GM19043 (cell line): ENCODE measurements around the gene NUP93.

Source experiments
- ATAC-seq: cut with Tn5 transposase; IDR thresholded peaks from one replicate; pipeline ENCODE4 v1.9.1; 2021; ENCODE audit warnings: low read depth; ENCODE audit not compliant: unreplicated experiment

The NUP93 gene

GRCh38 chr16:56841659-56842058, 111.7 kb downstream of the NUP93 start:
- ATAC-seq = no peak

GRCh38 chr16:56842133-56842532, 112.2 kb downstream of the NUP93 start:
- no peak for ATAC-seq

DNA sequence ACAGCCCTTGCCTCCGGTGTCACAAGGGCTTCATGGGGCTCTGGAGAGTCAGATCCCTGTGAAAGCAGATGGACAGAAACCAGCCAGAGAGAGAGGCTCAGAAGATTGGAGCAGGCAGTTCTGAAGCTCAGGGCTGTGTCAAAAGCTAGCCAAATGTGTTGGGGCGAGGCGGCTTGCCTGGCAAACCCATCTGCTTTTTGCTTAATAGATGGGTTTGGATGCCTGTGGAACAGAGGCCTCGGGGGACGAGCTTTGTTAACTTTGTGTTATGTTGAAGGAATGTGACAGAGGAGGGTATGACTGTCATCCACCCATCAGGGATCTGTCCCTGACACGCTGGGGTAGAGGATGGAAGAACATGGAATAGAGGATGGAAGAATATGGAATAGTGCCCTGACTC, 114.1 kb downstream of the NUP93 start:
- ATAC-seq = no peak

GRCh38 chr16:56847173-56847910, 117.4 kb downstream of the NUP93 start:
- ATAC-seq = no peak

GRCh38 chr16:56848029-56848936, 118.4 kb downstream of the NUP93 start:
- ATAC-seq = no peak

GRCh38 chr16:56848955-56849689, 119.2 kb downstream of the NUP93 start:
- ATAC-seq = no peak

- no peak for ATAC-seq
Measured at GRCh38 chr16:56849690-56850680, 120.1 kb downstream of the NUP93 start.

- no peak for ATAC-seq
Measured at GRCh38 chr16:56851671-56852400, 121.9 kb downstream of the NUP93 start.

DNA sequence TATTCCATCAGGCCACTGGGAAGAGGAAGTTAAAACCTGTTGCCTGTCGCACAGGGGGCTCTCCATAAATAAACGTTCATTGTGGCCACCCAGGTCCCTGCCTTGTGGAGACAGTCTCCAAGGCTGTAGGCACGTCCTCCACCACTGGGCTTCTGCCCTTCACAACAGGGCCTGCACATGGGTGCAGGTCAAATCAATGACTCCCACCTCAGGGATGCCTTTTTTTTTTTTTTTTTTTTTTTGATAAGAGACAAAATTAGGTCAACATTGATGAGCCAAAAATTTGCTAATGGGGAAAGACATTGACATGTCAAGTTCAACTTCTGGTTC, 122.4 kb downstream of the NUP93 start:
- ATAC-seq = no peak

DNA sequence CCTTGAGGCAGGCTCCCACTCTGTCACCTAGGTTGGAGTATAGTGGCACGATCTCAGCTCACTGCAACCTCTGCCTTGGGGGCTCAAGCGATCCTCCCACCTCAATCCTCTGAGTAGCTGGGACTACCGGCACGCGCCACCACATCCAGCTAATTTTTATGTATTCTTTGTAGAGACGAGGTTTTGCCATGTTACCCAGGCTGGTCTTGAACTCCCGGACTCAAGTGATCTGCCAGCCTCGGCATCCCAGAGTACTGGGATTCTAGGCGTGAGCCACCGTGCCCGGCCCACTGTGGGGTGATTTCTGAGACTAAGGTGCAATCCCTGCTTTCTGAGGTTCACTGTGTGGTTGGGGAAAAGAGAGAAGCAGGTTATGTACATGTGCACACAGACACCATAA, 123.0 kb downstream of the NUP93 start:
- no peak for ATAC-seq

- no peak for ATAC-seq
Measured at GRCh38 chr16:56855201-56855600, 125.3 kb downstream of the NUP93 start.

DNA sequence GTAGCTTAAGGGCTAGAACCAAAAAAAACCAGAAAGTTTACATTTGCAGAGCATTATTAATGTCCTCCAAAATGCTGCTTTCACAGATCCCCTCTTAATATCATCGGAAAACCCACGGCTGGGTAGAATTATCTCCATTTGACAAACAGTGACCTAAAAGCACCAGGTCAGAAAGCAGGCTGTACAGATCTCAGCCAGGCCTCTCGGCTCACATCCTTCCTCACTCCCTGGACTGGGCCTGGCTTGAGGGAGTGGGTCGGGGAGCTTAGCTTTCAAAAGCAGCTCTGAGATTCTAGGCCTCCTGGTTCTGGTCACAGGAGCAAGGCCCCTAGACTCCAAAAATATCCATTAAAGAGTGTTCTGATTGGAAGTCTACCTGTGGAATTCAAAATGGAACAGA, 126.0 kb downstream of the NUP93 start:
- ATAC-seq = no peak

GRCh38 chr16:56856876-56857447, 127.0 kb downstream of the NUP93 start:
- no peak for ATAC-seq

GRCh38 chr16:56858374-56858773, 128.4 kb downstream of the NUP93 start:
- ATAC-seq = no peak

DNA sequence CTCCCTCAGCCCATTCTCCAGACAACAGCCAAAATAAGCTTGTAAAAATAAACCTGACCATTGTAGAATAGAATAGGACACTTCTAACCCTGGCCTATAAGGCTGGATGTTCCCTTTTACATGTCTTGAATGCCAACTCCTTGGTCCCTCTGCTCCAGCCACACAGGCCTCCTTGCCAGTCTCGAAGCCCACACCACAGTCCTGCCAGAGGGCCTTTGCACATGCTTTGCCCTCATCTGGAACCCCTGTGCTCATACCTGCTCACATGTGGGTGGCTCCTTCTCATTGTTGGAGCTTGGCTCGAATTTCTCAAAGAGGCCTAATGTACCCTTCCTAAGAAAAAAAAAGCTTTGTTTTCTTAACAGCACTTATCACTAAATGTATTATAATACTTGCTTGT, 129.7 kb downstream of the NUP93 start:
- ATAC-seq = no peak

DNA sequence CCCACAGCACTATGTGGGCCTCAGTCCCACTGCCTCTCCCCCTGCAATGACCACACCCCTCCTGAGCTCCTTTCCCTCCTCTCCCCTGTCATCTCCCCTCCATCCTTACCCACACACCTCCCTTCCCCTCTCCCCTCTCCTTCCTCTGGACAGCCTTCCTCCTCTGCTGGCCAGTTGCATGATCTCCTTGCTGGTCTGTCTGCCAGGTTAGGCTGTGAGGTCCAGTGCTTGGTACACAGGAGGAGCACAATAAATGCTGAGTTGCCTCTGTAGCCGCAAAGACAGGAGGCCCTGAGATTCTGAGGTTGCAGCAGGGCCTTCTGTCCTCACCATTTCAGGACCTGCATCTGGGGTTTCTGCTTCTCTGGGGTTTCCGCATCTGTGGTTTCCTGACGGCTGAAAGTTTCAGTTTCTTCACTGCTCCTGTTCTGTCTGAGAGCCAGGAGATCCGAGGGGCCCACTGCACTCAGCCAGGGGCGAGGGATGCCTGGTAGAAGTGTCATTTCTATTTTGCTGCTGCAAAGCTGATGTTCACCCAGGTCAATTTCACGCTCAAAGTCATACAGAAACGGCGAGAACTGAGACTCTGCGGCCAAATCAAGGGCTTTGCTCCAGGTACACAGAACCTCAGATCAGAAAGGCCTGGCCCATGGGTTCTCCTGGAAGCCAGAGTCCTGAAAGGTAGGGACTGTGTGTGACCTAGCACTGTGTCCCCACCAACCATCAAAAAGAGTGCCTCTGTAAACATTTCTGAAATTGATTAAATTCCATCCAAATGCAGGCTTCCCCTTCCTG, 130.5 kb downstream of the NUP93 start:
- peak; percentile 84 for ATAC-seq

GRCh38 chr16:56861092-56861610, 131.2 kb downstream of the NUP93 start:
- ATAC-seq = peak; percentile 11

GRCh38 chr16:56861756-56862155, 131.8 kb downstream of the NUP93 start:
- no peak for ATAC-seq
